SH-SY5Y (cell line): ENCODE measurements around the gene CTDP1.

ENCODE experiments used
- GATA2 ChIP-seq: IDR thresholded peaks from 2 replicates; pipeline ENCODE4 v1.6.1; 2011; ENCODE audit warnings: mild to moderate bottlenecking, low read depth, low read length
- GATA3 ChIP-seq: IDR thresholded peaks from 2 replicates; pipeline ENCODE4 v1.6.1; 2011; ENCODE audit warnings: low read depth, mild to moderate bottlenecking, low read length, moderate library complexity

DNA sequence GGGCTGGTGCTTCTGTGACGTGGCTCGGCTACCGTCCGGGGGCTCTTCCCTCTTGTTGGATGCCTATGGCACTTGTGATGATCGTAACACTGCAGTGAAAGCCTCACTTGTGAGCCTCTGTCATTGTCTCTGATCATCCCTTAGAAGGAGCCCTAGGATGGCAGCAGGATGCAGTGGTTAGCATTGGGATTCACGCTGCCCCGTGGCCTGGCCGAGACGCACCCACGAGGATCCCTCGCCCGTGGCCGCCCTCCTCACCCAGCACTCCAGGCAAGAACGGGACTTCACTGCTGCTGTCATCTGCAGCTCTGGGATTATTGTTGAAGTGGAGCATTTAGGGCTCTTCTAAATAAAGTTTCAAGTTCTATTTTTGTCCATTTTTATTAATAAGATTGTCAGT, 46.8 kb upstream of the CTDP1 start:
- TF ChIP-seq GATA2 (no peak), GATA3 (no peak)
